ENCODE data around the gene ARHGEF28. TPM values are rescaled to one million over a fixed set of nuclear protein-coding genes. Genes with fewer than 3 reads are reported as not detected.

ARHGEF28 gene
- total and polyA plus RNA-seq, 2 of the 13 experiments (the other 11 are each of a cell fraction or from before 2014, with no cell fraction given) = 17.4 to 34.1 TPM

DNA sequence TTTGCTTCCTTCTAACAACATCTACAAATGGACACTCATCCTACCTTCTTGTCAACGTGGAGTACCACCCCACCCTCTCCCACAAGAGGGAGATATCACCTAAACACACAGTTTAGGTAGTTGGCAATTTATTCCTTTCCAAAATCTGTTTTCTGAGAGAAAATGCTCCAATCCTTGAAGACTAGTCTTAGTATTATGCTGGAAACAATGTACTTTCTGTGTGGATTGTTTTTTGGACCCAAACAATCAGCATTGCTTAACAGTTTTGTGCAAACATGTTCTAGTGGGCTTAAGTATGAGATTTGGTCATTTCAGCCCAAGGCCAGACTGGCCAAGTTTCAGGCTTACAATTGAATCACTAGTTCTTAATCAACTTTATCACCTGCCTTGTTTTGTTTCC, 359.1 kb downstream of the ARHGEF28 start (continued):
- TF ChIP-seq, protein P1, sequence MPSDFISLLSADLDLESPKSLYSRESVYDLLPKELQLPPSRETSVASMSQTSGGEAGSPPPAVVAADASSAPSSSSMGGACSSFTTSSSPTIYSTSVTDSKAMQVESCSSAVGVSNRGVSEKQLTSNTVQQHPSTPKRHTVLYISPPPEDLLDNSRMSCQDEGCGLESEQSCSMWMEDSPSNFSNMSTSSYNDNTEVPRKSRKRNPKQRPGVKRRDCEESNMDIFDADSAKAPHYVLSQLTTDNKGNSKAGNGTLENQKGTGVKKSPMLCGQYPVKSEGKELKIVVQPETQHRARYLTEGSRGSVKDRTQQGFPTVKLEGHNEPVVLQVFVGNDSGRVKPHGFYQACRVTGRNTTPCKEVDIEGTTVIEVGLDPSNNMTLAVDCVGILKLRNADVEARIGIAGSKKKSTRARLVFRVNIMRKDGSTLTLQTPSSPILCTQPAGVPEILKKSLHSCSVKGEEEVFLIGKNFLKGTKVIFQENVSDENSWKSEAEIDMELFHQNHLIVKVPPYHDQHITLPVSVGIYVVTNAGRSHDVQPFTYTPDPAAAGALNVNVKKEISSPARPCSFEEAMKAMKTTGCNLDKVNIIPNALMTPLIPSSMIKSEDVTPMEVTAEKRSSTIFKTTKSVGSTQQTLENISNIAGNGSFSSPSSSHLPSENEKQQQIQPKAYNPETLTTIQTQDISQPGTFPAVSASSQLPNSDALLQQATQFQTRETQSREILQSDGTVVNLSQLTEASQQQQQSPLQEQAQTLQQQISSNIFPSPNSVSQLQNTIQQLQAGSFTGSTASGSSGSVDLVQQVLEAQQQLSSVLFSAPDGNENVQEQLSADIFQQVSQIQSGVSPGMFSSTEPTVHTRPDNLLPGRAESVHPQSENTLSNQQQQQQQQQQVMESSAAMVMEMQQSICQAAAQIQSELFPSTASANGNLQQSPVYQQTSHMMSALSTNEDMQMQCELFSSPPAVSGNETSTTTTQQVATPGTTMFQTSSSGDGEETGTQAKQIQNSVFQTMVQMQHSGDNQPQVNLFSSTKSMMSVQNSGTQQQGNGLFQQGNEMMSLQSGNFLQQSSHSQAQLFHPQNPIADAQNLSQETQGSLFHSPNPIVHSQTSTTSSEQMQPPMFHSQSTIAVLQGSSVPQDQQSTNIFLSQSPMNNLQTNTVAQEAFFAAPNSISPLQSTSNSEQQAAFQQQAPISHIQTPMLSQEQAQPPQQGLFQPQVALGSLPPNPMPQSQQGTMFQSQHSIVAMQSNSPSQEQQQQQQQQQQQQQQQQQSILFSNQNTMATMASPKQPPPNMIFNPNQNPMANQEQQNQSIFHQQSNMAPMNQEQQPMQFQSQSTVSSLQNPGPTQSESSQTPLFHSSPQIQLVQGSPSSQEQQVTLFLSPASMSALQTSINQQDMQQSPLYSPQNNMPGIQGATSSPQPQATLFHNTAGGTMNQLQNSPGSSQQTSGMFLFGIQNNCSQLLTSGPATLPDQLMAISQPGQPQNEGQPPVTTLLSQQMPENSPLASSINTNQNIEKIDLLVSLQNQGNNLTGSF (CRISPR knock-in tag; IDR thresholded peaks at IDR 0.05) = no peak
- TF ChIP-seq, protein P2, sequence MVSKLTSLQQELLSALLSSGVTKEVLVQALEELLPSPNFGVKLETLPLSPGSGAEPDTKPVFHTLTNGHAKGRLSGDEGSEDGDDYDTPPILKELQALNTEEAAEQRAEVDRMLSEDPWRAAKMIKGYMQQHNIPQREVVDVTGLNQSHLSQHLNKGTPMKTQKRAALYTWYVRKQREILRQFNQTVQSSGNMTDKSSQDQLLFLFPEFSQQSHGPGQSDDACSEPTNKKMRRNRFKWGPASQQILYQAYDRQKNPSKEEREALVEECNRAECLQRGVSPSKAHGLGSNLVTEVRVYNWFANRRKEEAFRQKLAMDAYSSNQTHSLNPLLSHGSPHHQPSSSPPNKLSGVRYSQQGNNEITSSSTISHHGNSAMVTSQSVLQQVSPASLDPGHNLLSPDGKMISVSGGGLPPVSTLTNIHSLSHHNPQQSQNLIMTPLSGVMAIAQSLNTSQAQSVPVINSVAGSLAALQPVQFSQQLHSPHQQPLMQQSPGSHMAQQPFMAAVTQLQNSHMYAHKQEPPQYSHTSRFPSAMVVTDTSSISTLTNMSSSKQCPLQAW (CRISPR knock-in tag; IDR thresholded peaks at IDR 0.05) = no peak
- TF ChIP-seq SKI (IDR thresholded peaks at IDR 0.05; ENCODE audit: partially characterized antibody) (no peak), KLF13 (CRISPR knock-in tag; IDR thresholded peaks at IDR 0.05) (no peak), ZNF44 (CRISPR knock-in tag; IDR thresholded peaks at IDR 0.05) (no peak), ZBTB8A (CRISPR knock-in tag; IDR thresholded peaks at IDR 0.05; ENCODE audit: borderline replicate concordance, low read depth) (no peak), SP140L (CRISPR knock-in tag; IDR thresholded peaks at IDR 0.05; ENCODE audit: borderline replicate concordance) (no peak), EHMT2 (IDR thresholded peaks at IDR 0.05; ENCODE audit: borderline replicate concordance, low read depth, low read length) (no peak), CC2D1A (CRISPR knock-in tag; IDR thresholded peaks at IDR 0.05) (no peak)
- TF ChIP-seq, protein P3, sequence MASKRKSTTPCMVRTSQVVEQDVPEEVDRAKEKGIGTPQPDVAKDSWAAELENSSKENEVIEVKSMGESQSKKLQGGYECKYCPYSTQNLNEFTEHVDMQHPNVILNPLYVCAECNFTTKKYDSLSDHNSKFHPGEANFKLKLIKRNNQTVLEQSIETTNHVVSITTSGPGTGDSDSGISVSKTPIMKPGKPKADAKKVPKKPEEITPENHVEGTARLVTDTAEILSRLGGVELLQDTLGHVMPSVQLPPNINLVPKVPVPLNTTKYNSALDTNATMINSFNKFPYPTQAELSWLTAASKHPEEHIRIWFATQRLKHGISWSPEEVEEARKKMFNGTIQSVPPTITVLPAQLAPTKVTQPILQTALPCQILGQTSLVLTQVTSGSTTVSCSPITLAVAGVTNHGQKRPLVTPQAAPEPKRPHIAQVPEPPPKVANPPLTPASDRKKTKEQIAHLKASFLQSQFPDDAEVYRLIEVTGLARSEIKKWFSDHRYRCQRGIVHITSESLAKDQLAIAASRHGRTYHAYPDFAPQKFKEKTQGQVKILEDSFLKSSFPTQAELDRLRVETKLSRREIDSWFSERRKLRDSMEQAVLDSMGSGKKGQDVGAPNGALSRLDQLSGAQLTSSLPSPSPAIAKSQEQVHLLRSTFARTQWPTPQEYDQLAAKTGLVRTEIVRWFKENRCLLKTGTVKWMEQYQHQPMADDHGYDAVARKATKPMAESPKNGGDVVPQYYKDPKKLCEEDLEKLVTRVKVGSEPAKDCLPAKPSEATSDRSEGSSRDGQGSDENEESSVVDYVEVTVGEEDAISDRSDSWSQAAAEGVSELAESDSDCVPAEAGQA (IDR thresholded peaks at IDR 0.05; ENCODE audit: low read depth) = no peak
- TF ChIP-seq, protein P3 (CRISPR knock-in tag; IDR thresholded peaks at IDR 0.05; ENCODE audit: borderline replicate concordance) = no peak
- TF ChIP-seq, protein P4, sequence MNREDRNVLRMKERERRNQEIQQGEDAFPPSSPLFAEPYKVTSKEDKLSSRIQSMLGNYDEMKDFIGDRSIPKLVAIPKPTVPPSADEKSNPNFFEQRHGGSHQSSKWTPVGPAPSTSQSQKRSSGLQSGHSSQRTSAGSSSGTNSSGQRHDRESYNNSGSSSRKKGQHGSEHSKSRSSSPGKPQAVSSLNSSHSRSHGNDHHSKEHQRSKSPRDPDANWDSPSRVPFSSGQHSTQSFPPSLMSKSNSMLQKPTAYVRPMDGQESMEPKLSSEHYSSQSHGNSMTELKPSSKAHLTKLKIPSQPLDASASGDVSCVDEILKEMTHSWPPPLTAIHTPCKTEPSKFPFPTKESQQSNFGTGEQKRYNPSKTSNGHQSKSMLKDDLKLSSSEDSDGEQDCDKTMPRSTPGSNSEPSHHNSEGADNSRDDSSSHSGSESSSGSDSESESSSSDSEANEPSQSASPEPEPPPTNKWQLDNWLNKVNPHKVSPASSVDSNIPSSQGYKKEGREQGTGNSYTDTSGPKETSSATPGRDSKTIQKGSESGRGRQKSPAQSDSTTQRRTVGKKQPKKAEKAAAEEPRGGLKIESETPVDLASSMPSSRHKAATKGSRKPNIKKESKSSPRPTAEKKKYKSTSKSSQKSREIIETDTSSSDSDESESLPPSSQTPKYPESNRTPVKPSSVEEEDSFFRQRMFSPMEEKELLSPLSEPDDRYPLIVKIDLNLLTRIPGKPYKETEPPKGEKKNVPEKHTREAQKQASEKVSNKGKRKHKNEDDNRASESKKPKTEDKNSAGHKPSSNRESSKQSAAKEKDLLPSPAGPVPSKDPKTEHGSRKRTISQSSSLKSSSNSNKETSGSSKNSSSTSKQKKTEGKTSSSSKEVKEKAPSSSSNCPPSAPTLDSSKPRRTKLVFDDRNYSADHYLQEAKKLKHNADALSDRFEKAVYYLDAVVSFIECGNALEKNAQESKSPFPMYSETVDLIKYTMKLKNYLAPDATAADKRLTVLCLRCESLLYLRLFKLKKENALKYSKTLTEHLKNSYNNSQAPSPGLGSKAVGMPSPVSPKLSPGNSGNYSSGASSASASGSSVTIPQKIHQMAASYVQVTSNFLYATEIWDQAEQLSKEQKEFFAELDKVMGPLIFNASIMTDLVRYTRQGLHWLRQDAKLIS (CRISPR knock-in tag; IDR thresholded peaks at IDR 0.05) = no peak
- TF ChIP-seq, protein P5, sequence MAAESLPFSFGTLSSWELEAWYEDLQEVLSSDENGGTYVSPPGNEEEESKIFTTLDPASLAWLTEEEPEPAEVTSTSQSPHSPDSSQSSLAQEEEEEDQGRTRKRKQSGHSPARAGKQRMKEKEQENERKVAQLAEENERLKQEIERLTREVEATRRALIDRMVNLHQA (CRISPR knock-in tag; IDR thresholded peaks at IDR 0.05) = no peak
